ENCODE results near the gene SORBS1. TPM values are rescaled to one million over a fixed set of nuclear protein-coding genes. Genes with fewer than 3 reads are reported as not detected.

Gene SORBS1
- total RNA-seq, 1 donor from 2014 or later = 5.1 TPM

GRCh38 chr10:95601116-95601719 lies 40.0 kb upstream of the SORBS1 start:
- Mint-ChIP-seq H3K27ac (ENCODE audit: unreplicated experiment) (no peak overlapping the region), H3K4me1 (ENCODE audit: low read depth, unreplicated experiment) (peaks cover 8% of the 10 kb centered on the region), H3K36me3 (ENCODE audit: low read depth, unreplicated experiment) (peaks cover 8% of the 10 kb centered on the region), H3K4me3 (ENCODE audit: unreplicated experiment) (no peak overlapping the region), H3K27me3 (ENCODE audit: low read depth, unreplicated experiment) (no peaks in the 10 kb centered on the region), H3K9me3 (ENCODE audit: unreplicated experiment) (peaks cover 2% of the 10 kb centered on the region)
- Histone ChIP-seq H3K36me3 (ENCODE audit: insufficient read depth, low read length) (peaks cover 10% of the 10 kb centered on the region), H2AFZ (ENCODE audit: low read depth, low read length) (no peak overlapping the region), H3K79me2 (ENCODE audit: insufficient read depth, low read length) (no peaks in the 10 kb centered on the region), H3K9me3 (ENCODE audit: insufficient read depth, low read depth, low read length) (no peaks in the 10 kb centered on the region), H3K27me3 (ENCODE audit: insufficient read depth, low read length) (peaks cover 2% of the 10 kb centered on the region), H4K20me1 (ENCODE audit: insufficient read depth, low read length) (peaks cover 7% of the 10 kb centered on the region), H3K9ac (ENCODE audit: low read length) (no peak overlapping the region), H3K4me3 (ENCODE audit: insufficient read depth, low read depth, low read length) (no peak overlapping the region), H3K4me1 (ENCODE audit: insufficient read depth, low read length) (no peaks in the 10 kb centered on the region), H3K27ac (ENCODE audit: low read depth, low read length) (no peak overlapping the region), H3K4me2 (ENCODE audit: low read length) (no peak overlapping the region)
- FAIRE-seq = peak; percentile 94
- TF ChIP-seq EZH2 (IDR thresholded peaks at IDR 0.05; ENCODE audit: insufficient read depth, low read length) (no peak), CTCF (IDR thresholded peaks at IDR 0.05; ENCODE audit: insufficient read depth, low read depth, low read length) (peak; percentile 97)
- peak; percentile 70 for DNase-seq (ENCODE audit: low read depth)

GRCh38 chr10:95600158-95600557 lies 39.0 kb upstream of the SORBS1 start:
- no peak overlapping the region for H3K4me2 ChIP-seq (ENCODE audit: low read length)
- no peak overlapping the region for H2AFZ ChIP-seq (ENCODE audit: low read depth, low read length)
- TF ChIP-seq CTCF (IDR thresholded peaks at IDR 0.05; ENCODE audit: insufficient read depth, low read depth, low read length) (no peak), EZH2 (IDR thresholded peaks at IDR 0.05; ENCODE audit: insufficient read depth, low read length) (no peak)
- H3K4me3 ChIP-seq (ENCODE audit: insufficient read depth, low read depth, low read length) = no peak overlapping the region
- no peaks in the 10 kb centered on the region for H3K79me2 ChIP-seq (ENCODE audit: insufficient read depth, low read length)
- H3K9me3 ChIP-seq (ENCODE audit: insufficient read depth, low read depth, low read length) = no peaks in the 10 kb centered on the region
- Mint-ChIP-seq H3K36me3 (ENCODE audit: low read depth, unreplicated experiment) (peaks cover 5% of the 10 kb centered on the region), H3K4me3 (ENCODE audit: unreplicated experiment) (no peak overlapping the region), H3K4me1 (ENCODE audit: low read depth, unreplicated experiment) (peaks cover 7% of the 10 kb centered on the region), H3K9me3 (ENCODE audit: unreplicated experiment) (peaks cover 4% of the 10 kb centered on the region), H3K27me3 (ENCODE audit: low read depth, unreplicated experiment) (no peaks in the 10 kb centered on the region), H3K27ac (ENCODE audit: unreplicated experiment) (no peak overlapping the region)
- FAIRE-seq (no peak), DNase-seq (ENCODE audit: low read depth) (no peak)
- H3K9ac ChIP-seq (ENCODE audit: low read length) = no peak overlapping the region
- peaks cover 4% of the 10 kb centered on the region for H3K36me3 ChIP-seq (ENCODE audit: insufficient read depth, low read length)
- no peak overlapping the region for H3K27ac ChIP-seq (ENCODE audit: low read depth, low read length)
- H4K20me1 ChIP-seq (ENCODE audit: insufficient read depth, low read length) = peaks cover under 1% of the 10 kb centered on the region
- H3K4me1 ChIP-seq (ENCODE audit: insufficient read depth, low read length) = no peaks in the 10 kb centered on the region
- H3K27me3 ChIP-seq (ENCODE audit: insufficient read depth, low read length) = peaks cover 2% of the 10 kb centered on the region

GRCh38 chr10:95597788-95598187 lies 36.6 kb upstream of the SORBS1 start:
- no peaks in the 10 kb centered on the region for H3K36me3 ChIP-seq (ENCODE audit: insufficient read depth, low read length)
- no peak overlapping the region for H3K4me3 ChIP-seq (ENCODE audit: insufficient read depth, low read depth, low read length)
- DNase-seq (ENCODE audit: low read depth) = no peak
- H3K9ac ChIP-seq (ENCODE audit: low read length) = no peak overlapping the region
- no peak for FAIRE-seq
- no peak overlapping the region for H3K4me3 Mint-ChIP-seq (ENCODE audit: unreplicated experiment)
- no peaks in the 10 kb centered on the region for H3K4me1 Mint-ChIP-seq (ENCODE audit: low read depth, unreplicated experiment)
- no peak overlapping the region for H2AFZ ChIP-seq (ENCODE audit: low read depth, low read length)
- no peak overlapping the region for H3K27ac ChIP-seq (ENCODE audit: low read depth, low read length)
- no peak overlapping the region for H3K4me2 ChIP-seq (ENCODE audit: low read length)
- H3K9me3 Mint-ChIP-seq (ENCODE audit: unreplicated experiment) = peaks cover 4% of the 10 kb centered on the region
- H3K79me2 ChIP-seq (ENCODE audit: insufficient read depth, low read length) = no peaks in the 10 kb centered on the region
- H3K27me3 ChIP-seq (ENCODE audit: insufficient read depth, low read length) = peaks cover 2% of the 10 kb centered on the region
- no peak overlapping the region for H3K27ac Mint-ChIP-seq (ENCODE audit: unreplicated experiment)
- no peaks in the 10 kb centered on the region for H3K4me1 ChIP-seq (ENCODE audit: insufficient read depth, low read length)
- H4K20me1 ChIP-seq (ENCODE audit: insufficient read depth, low read length) = no peaks in the 10 kb centered on the region
- H3K27me3 Mint-ChIP-seq (ENCODE audit: low read depth, unreplicated experiment) = no peaks in the 10 kb centered on the region
- no peaks in the 10 kb centered on the region for H3K36me3 Mint-ChIP-seq (ENCODE audit: low read depth, unreplicated experiment)
- H3K9me3 ChIP-seq (ENCODE audit: insufficient read depth, low read depth, low read length) = no peaks in the 10 kb centered on the region
- no peak for TF ChIP-seq EZH2 (IDR thresholded peaks at IDR 0.05; ENCODE audit: insufficient read depth, low read length)
- no peak for TF ChIP-seq CTCF (IDR thresholded peaks at IDR 0.05; ENCODE audit: insufficient read depth, low read depth, low read length)

All from astrocyte (in vitro differentiated cells and primary cell).